Liver (tissue), 9 donors: ENCODE data around the gene FBXO44. TPM values are rescaled to one million over a fixed set of nuclear protein-coding genes. Genes with fewer than 3 reads are reported as not detected.

Experiments
- DNase-seq: peaks from one replicate; pipeline ENCODE4 v3.0.0-alpha.2; 2017; ENCODE audit warnings: low spot score
- H3K27ac ChIP-seq, 2 donors: one replicate each; pipeline ENCODE4 v1.7.0; 2013; ENCODE audit warnings: inconsistent platforms in 2 of 2, low read length in 2 of 2, control low read depth in 1 of 2, low read depth in 1 of 2, mild to moderate bottlenecking in 1 of 2
- H3K27me3 ChIP-seq, 4 donors: one replicate each; pipeline versions ENCODE4 v1.6.1 to v1.7.0; 2013; ENCODE audit warnings: low read length in 3 of 4, inconsistent platforms in 1 of 4, mild to moderate bottlenecking in 1 of 4, moderate library complexity in 1 of 4; ENCODE audit not compliant: control insufficient read depth in 4 of 4, insufficient read depth in 4 of 4
- H3K36me3 ChIP-seq, 4 donors: one replicate each; pipeline versions ENCODE4 v1.6.1 to v1.7.0; 2013; ENCODE audit warnings: low read length in 3 of 4, mild to moderate bottlenecking in 3 of 4, low read depth in 1 of 4, moderate library complexity in 1 of 4; ENCODE audit not compliant: control insufficient read depth in 4 of 4, insufficient read depth in 3 of 4
- H3K4me1 ChIP-seq, 4 donors: one replicate each; pipeline versions ENCODE4 v1.6.1 to v1.7.0; 2013; ENCODE audit warnings: low read length in 3 of 4, mild to moderate bottlenecking in 3 of 4, moderate library complexity in 1 of 4; ENCODE audit not compliant: control insufficient read depth in 4 of 4, insufficient read depth in 4 of 4
- H3K4me3 ChIP-seq, 3 donors: one replicate each; pipeline versions ENCODE4 v1.6.1 to v1.7.0; 2013; ENCODE audit warnings: low read length in 3 of 3, control low read depth in 1 of 3, low read depth in 1 of 3, mild to moderate bottlenecking in 1 of 3
- H3K9ac ChIP-seq, 2 donors: one replicate each; pipeline ENCODE4 v1.7.0; 2013; ENCODE audit warnings: low read length in 2 of 2, mild to moderate bottlenecking in 2 of 2, moderate library complexity in 2 of 2, control low read depth in 1 of 2, low read depth in 1 of 2
- H3K9me3 ChIP-seq, 4 donors: one replicate each; pipeline versions ENCODE4 v1.6.1 to v1.7.0; 2013; ENCODE audit warnings: low read length in 3 of 4; ENCODE audit not compliant: control insufficient read depth in 4 of 4
- ATF3 ChIP-seq: IDR thresholded peaks from 2 replicates; pipeline ENCODE4 v1.6.1; 2016; ENCODE audit warnings: antibody characterized with exemption
- CTCF ChIP-seq: fragments of 150-350 bp; IDR thresholded peaks from 2 replicates; pipeline ENCODE4 v1.5.1; 2017; ENCODE audit warnings: improper control_type of control experiment, low read depth, low read length; ENCODE audit not compliant: missing input control
- EGR1 ChIP-seq, 2 donors: IDR thresholded peaks; 2 replicates each; pipeline ENCODE4 v1.6.1; 2016 to 2018; ENCODE audit warnings: antibody characterized with exemption in 2 of 2, low read depth in 2 of 2
- FOXA1 ChIP-seq: IDR thresholded peaks from 2 replicates; pipeline ENCODE4 v1.6.1; 2016; ENCODE audit warnings: antibody characterized with exemption
- FOXA2 ChIP-seq: IDR thresholded peaks from 2 replicates; pipeline ENCODE4 v1.6.1; 2016; ENCODE audit warnings: antibody characterized with exemption
- JUND ChIP-seq, 2 donors: IDR thresholded peaks; 2 replicates each; pipeline ENCODE4 v1.6.1; 2016; ENCODE audit warnings: antibody characterized with exemption in 2 of 2
- NR2F2 ChIP-seq: IDR thresholded peaks from 2 replicates; pipeline ENCODE4 v1.6.1; 2016; ENCODE audit warnings: antibody characterized with exemption
- RAD21 ChIP-seq, 2 donors: IDR thresholded peaks; 2 replicates each; pipeline ENCODE4 v1.6.1; 2016; ENCODE audit warnings: antibody characterized with exemption in 2 of 2, mild to moderate bottlenecking in 2 of 2
- REST ChIP-seq: IDR thresholded peaks from 2 replicates; pipeline ENCODE4 v1.6.1; 2016; ENCODE audit warnings: antibody characterized with exemption, mild to moderate bottlenecking
- RXRA ChIP-seq, 2 donors: IDR thresholded peaks; 2 replicates each; pipeline ENCODE4 v1.6.1; 2017 to 2018; ENCODE audit warnings: antibody characterized with exemption in 2 of 2, mild to moderate bottlenecking in 1 of 2
- SP1 ChIP-seq: IDR thresholded peaks from 2 replicates; pipeline ENCODE4 v1.6.1; 2018; ENCODE audit warnings: antibody characterized with exemption, mild to moderate bottlenecking
- TAF1 ChIP-seq: conservative IDR thresholded peaks from 2 replicates; pipeline ENCODE4 v1.6.1; 2016; ENCODE audit warnings: antibody characterized with exemption, mild to moderate bottlenecking
- ZBTB33 ChIP-seq: IDR thresholded peaks from 2 replicates; pipeline ENCODE4 v1.6.1; 2016; ENCODE audit warnings: antibody characterized with exemption
- WGBS: extraction: QIAGEN DNeasy Blood & Tissue Kit; methylation state at CpG from one replicate; pipeline ENCODE4 v1.1.7; 2013; 5-methylcytosine and 5-hydroxymethylcytosine counted together
- polyA plus RNA-seq, 2 donors: library from polyadenylated mRNA; stranded (reverse) in 1 of 2; unstranded in 1 of 2; fragments of 200-250 nt in 1 of 2; fragments of >200 nt in 1 of 2; fragmentation: Nextera tagmentation in 1 of 2; extraction: Ambion mirVana in 1 of 2; gene quantifications; one replicate each; pipeline versions ENCODE4 v1.2.1 to v1.2.3, GENCODE V29; 2013 to 2015
- total RNA-seq, 2 donors: library from RNA; depleted of rRNA; stranded (reverse); fragments of >200 nt; gene quantifications; one replicate each; pipeline ENCODE4 v1.2.3, GENCODE V29; 2014
- TF ChIP-seq, protein P1 (sequence below): IDR thresholded peaks from 2 replicates; pipeline ENCODE4 v1.6.1; 2016; ENCODE audit warnings: antibody characterized with exemption
- donor health status: healthy.
- donor health status: healthy.
- donor health status: healthy.
- donor health status: healthy.
- donor health status: healthy.

The FBXO44 gene
- total and polyA plus RNA-seq, 4 donors = 3.6 to 13.2 (median 6.8) TPM

GRCh38 chr1:11611638-11612327 lies 42.9 kb upstream of the FBXO44 start:
- H3K27ac ChIP-seq = no peak overlapping the region
- no peaks in the 10 kb centered on the region for H3K27me3 ChIP-seq
- TF ChIP-seq FOXA1 = no peak
- TF ChIP-seq JUND (IDR thresholded peaks at IDR 0.05) = no peak
- no peak for TF ChIP-seq ZBTB33
- TF ChIP-seq SP1 = no peak
- no peak for TF ChIP-seq EGR1 (IDR thresholded peaks at IDR 0.05; ENCODE audit: low read depth in 2 of 2)
- TF ChIP-seq REST = no peak
- no peak for TF ChIP-seq RAD21 (IDR thresholded peaks at IDR 0.05)
- TF ChIP-seq CTCF = no peak
- no peak for TF ChIP-seq RXRA (IDR thresholded peaks at IDR 0.05)
- TF ChIP-seq NR2F2 = no peak
- no peak overlapping the region for H3K4me3 ChIP-seq
- H3K4me1 ChIP-seq = no peaks in the 10 kb centered on the region
- H3K9me3 ChIP-seq = no peaks in the 10 kb centered on the region
- no peaks in the 10 kb centered on the region for H3K36me3 ChIP-seq
- no peak for DNase-seq
- no peak overlapping the region for H3K9ac ChIP-seq
- WGBS = 55% methylated on average over 7 of the region's 7 CpGs

DNA sequence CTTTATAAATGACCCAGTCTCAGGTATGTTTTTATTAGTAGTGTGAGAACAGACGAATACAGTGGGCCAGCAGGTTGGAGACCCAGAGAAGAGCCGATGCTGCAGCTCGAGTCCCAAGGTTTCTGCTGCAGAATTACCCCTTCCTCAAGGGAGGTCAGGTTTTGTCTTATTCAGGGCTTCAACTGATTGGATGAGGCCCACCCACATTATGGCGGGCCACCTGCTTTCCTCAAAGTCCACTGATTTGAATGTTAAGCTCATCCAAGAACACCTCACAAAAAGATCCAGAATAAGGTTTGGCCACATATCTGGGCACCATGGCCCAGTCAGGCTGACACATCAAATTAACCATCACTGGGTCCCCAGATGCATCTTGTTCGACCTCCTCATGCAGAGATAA lies 41.3 kb upstream of the FBXO44 start:
- Histone ChIP-seq H3K4me1 (no peaks in the 10 kb centered on the region), H3K36me3 (no peaks in the 10 kb centered on the region), H3K27me3 (no peaks in the 10 kb centered on the region), H3K4me3 (no peak overlapping the region), H3K27ac (no peak overlapping the region), H3K9me3 (no peaks in the 10 kb centered on the region), H3K9ac (no peak overlapping the region)
- WGBS = 78% methylated on average over 5 of the region's 5 CpGs
- TF ChIP-seq JUND (IDR thresholded peaks at IDR 0.05) (no peak), RXRA (IDR thresholded peaks at IDR 0.05) (no peak), TAF1 (no peak), SP1 (no peak), FOXA2 (no peak), FOXA1 (no peak), ATF3 (no peak), NR2F2 (no peak), EGR1 (IDR thresholded peaks at IDR 0.05; ENCODE audit: low read depth in 2 of 2) (no peak)
- TF ChIP-seq, protein P1, sequence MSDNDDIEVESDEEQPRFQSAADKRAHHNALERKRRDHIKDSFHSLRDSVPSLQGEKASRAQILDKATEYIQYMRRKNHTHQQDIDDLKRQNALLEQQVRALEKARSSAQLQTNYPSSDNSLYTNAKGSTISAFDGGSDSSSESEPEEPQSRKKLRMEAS = no peak
- no peak for DNase-seq
